ENCODE data around the gene DCAF4.

DNA sequence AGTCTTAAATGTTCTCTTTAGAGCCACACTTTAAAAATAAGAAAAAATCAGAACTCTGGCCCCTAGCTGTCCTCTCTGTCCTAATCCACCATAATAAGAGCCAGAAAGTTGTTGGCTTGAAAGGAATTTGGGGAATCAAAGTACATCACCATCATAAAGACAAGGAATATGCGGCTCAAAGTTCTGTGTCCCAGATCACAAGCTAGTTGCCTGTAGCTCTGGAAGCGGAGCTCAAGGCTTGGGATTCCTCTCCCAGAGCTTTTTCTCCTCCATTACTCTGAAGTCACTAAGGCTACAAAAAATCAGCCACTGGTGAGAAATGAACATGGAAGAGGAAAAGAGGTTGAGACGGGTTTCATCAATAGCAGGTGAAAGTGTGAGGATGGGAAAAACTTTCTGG is 38.8 kb upstream of the DCAF4 start:
- TF ChIP-seq MAFK (IDR thresholded peaks at IDR 0.05; ENCODE audit: low read depth, low read length) (no peak), POLR2A (IDR thresholded peaks at IDR 0.05; ENCODE audit: low read depth, low read length) (no peak), RAD21 (IDR thresholded peaks at IDR 0.05; ENCODE audit: low read length) (no peak), MAZ (IDR thresholded peaks at IDR 0.05; ENCODE audit: borderline replicate concordance, low read depth, low read length) (no peak), RFX5 (IDR thresholded peaks at IDR 0.05; ENCODE audit: low read depth, low read length) (no peak), MXI1 (IDR thresholded peaks at IDR 0.05; ENCODE audit: borderline replicate concordance, low read depth, low read length) (no peak), RCOR1 (IDR thresholded peaks at IDR 0.05; ENCODE audit: insufficient replicate concordance, low read length) (no peak), NFE2L2 (IDR thresholded peaks at IDR 0.05; ENCODE audit: low read depth, low read length) (no peak)
- TF ChIP-seq, protein P1, sequence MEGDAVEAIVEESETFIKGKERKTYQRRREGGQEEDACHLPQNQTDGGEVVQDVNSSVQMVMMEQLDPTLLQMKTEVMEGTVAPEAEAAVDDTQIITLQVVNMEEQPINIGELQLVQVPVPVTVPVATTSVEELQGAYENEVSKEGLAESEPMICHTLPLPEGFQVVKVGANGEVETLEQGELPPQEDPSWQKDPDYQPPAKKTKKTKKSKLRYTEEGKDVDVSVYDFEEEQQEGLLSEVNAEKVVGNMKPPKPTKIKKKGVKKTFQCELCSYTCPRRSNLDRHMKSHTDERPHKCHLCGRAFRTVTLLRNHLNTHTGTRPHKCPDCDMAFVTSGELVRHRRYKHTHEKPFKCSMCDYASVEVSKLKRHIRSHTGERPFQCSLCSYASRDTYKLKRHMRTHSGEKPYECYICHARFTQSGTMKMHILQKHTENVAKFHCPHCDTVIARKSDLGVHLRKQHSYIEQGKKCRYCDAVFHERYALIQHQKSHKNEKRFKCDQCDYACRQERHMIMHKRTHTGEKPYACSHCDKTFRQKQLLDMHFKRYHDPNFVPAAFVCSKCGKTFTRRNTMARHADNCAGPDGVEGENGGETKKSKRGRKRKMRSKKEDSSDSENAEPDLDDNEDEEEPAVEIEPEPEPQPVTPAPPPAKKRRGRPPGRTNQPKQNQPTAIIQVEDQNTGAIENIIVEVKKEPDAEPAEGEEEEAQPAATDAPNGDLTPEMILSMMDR (conservative IDR thresholded peaks at IDR 0.05; ENCODE audit: low read depth, low read length): no peak
- TF ChIP-seq, protein P2, sequence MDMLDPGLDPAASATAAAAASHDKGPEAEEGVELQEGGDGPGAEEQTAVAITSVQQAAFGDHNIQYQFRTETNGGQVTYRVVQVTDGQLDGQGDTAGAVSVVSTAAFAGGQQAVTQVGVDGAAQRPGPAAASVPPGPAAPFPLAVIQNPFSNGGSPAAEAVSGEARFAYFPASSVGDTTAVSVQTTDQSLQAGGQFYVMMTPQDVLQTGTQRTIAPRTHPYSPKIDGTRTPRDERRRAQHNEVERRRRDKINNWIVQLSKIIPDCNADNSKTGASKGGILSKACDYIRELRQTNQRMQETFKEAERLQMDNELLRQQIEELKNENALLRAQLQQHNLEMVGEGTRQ (IDR thresholded peaks at IDR 0.05; ENCODE audit: low read depth, low read length): no peak

Data from IMR-90 (cell line).